Measurements from ENCODE around the gene SLC16A3.

The SLC16A3 gene

GRCh38 chr17:82287868-82288801 is 59.3 kb downstream of the SLC16A3 start:
- no peak for DNase-seq

Measured in retina (tissue), 1 donor.